Right forelimb (tissue), 1 donor: ENCODE data around the gene RHNO1.
"Not testable (repeated sequence)": the region's sequence is repeated elsewhere in the genome, so short reads cannot be mapped to it uniquely, and the experiment has no call there.

Source experiments
- DNase-seq: peaks from one replicate; pipeline ENCODE4 v3.0.0-alpha.2; 2018

The RHNO1 gene

GRCh38 chr12:2860170-2860569, 16.9 kb upstream of the RHNO1 start:
- no peak for DNase-seq

DNA sequence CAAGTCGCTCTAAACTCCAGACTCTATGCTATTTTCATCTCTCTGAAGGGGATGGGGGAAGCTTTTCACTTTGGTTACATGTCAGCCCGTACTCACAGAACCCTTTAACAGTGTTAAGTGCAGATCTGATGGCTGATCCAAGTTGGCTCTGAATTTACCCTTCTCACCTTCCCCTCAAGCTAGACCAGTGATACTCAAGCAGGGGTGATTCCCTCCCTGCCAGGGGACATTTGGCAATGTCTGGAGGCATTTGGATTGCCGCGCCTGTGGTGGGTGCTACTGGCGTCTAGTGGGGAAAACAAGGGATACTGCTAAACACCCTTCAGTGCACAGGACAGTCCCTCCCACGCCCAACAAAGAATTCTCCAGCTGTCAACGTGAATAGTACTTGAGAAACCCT, 14.1 kb upstream of the RHNO1 start:
- DNase-seq: no peak

DNA sequence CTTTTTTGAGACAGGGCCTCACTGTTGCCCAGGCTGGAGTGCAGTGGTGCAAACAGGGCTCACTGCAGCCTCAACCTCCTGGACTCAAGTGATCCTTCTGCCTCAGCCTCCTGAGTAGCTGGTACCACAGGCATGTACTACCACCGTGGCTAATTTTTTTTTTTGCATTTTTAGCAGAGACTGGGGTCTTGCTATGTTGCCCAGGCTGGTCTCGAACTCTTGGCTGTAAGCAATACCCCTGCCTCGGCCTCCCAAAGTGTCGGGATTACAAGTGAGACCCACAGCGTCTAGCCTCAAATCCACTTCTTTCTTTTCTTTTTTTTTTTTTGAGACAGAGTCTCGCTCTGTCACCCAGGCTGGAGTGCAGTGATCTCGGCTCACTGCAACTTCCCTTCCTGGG, 13.6 kb upstream of the RHNO1 start:
- not testable (repeated sequence) for DNase-seq

DNA sequence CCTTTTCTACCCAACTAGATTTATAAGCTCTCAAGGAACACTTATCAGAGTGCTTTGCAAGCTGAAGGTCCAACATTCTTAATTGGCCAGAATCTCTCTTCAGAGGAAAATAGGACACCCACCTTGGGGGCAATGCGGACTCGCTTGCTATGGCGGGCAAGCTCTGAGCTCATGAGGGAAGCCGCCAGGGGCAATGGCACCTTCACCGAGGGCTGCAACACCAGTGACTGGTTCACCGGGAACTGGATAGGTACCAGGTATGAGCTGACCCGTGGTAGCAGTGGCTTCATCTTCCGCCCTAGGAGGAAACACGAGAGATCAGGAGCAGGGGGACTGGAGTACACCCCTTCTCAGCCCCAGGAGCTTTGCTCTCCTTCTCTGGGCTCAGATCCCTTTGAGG, 12.8 kb upstream of the RHNO1 start:
- no peak for DNase-seq

DNA sequence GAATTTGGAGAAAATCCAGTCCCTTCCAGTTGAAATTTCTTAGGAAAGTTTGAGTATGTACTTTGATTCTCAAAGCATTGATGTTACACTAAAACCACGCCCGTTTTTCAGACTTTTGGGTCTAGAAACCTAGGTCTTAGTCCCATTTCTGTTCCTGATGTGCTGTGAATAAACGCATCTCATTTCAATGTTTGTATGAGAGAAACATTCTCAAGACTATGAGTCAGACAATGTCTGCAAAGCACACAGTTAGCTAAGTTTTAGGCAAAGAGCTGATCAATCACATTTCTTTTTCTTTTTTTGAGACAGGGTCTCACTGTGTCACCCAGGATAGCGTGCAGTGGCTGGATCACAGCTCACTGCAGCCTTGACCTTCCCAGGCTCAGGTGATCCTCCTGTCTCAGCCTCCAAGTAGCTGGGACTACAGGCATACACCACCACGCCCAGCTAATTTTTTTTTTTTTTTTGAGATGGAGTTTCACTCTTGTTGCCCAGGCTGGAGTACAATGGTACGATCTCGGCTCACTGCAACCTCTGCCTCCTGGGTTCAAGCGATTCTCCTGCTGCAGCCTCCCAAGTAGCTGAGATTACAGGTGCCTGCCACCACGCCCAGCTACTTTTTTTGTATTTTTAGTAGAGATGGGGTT, 7.9 kb upstream of the RHNO1 start:
- DNase-seq: not testable (repeated sequence)

GRCh38 chr12:2876431-2877046, 484 bp upstream of the RHNO1 start:
- DNase-seq: no peak

DNA sequence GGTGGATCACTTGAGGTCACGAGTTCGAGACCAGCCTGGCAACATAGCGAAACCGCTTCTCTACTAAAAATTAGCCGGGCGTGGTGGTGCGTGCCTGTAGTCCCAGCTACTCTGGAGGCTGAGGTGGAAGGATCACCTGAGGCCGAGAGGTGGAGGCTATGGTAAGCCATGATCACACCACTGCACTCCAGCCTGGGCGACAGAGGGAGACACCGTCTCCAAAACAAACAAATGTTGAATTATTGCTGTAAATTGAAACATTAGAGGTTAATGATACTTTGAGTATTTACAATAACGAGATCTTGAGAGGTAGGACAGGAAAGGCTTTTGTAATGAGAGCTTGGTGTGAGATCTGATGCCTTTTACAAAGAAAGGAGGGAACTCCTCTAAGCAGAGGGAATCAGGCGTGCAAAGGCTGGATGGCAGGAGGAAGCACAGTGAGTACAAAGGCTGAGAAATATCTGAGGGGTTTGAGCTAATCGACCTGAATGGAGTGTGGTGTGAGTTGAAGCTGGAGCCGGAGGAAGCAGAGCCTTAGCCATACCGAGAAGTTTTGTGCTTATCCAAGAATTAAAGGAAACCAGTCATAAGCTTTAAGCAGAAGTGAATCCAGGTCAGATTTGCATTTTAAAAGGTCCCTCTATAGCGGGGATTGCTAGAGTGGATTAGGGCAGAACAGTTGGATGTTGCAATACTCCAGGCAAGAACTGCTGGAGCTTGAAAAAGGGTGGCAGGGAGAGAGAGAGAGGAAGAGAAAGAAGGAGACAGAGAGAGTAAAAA, 1.1 kb downstream of the RHNO1 start:
- no peak for DNase-seq

- DNase-seq: no peak
These were observed 2.8 kb downstream of the RHNO1 start for GRCh38 chr12:2879853-2880252.

- DNase-seq: no peak
These were observed 7.8 kb downstream of the RHNO1 start for GRCh38 chr12:2884810-2885209.

DNA sequence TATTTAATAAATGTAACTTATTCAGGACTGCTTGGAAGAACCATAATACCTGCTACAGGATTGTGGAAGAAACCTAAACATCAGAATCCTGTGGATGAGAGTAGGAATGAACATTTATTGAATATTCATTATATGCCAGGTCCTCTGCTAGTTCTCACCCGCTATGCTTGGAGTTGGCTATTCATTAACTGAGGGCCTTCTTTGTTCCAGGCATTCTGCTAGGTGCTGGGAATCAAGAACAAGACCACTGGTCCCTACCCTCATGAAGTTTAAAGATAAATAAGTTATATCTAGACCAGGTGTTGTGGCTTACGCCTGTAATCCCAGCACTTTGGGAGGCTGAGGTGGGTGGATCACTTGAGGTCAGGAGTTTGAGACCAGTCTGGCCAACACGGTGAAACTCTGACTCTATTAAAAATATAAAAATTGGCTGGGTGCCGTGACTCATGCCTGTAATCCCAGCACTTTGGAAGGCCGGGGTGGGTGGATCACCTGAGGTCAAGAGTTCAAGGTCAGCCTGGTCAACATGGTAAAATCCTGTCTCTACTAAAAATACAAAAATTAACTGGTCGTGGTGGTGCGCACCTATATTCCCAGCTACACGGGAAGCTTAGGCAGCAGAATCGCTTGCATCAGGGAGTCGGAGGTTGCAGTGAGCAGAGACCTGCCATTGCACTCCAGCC, 9.9 kb downstream of the RHNO1 start:
- DNase-seq: no peak

- DNase-seq: no peak
These were observed 13.0 kb downstream of the RHNO1 start for GRCh38 chr12:2890001-2890387.

DNA sequence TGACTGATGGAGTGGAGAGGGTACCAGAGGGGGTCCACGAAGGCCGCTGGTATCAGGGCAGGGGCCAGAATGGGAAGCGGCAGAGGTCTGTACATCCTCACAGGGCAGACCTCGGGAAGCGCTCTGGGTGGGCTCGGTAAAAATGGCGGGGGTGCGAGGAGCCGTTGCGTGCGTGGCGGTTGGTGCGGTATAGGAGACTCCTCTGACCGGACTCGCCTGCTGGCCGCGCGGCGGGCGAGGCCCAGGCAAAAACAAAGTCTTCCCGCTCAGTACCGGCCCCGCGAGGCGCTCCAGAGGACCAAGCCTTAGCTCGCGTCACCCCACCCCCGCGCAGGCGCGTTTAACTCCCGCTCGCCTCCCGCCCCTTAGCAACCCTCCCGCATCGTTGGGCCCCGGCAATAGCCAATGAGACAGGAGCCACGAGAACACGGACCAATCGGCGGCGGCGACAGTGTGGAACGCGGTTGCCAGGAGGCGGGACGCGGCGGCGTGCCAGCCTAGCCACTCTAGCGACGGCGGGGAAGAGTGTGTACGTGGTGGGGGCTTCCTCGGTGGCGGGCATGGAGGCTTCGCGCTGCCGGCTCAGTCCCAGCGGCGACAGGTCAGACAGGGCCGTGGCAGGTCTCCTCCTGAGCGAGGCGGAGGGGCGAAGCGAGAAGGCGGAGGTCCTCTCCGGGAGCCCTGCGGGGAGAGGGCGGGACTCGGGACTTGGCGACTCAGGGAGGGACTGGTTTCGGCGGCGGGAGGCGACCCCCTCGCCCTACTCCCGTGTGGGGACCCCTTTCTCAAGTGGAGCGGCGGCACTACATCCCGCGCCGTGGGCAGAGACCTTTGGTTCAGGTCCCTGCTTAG, 13.6 kb downstream of the RHNO1 start, which contains the start of gene TULP3:
TULP3 (plus strand) TSS at position 504 of the 852 bp plus-strand sequence; CDS start at position 561, 57 bp downstream.
- DNase-seq: peak; percentile 100

GRCh38 chr12:2891240-2892053, 14.4 kb downstream of the RHNO1 start:
- DNase-seq: peak; percentile 81

DNA sequence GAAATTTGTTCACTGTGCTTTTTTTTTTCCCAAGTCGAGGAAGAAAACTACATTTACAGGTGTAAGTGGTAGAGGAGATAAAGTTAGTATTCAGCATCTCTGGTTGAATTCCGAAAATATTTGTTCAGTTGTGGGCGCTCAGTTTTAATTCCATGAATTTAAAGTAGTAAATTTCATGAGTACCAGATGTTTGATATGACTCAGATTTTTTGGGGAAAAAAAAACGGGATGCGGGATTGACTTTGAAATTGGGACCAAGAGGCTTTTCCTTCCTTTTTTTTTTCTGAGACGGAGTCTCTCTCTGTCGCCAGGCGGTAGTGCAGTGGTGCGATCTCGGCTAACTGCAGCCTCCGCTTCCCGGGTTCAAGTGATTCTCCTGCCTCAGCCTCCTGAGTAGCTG, 15.2 kb downstream of the RHNO1 start:
- no peak for DNase-seq

DNA sequence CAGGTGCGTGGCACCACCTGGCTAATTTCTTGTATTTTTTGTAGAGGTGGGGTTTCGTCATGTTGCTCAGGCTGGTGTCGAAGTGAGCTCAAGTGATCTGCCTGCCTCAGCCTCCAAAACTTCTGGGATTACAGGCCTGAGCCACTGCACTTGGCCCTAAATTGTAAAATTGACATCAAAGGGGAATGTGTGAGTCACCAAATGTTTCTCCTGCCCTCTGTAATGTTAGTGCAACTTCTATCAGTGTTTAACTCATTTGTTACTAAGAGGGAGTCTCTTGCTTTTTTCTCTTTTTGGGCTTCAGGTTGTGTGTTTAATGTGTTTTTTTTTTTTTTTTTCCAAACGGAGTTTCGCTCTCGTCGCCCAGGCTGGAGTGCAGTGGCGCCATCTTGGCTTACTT, 16.0 kb downstream of the RHNO1 start:
- no peak for DNase-seq

- DNase-seq: no peak
These were observed 18.0 kb downstream of the RHNO1 start for GRCh38 chr12:2895051-2895451.

- DNase-seq: no peak
These were observed 18.5 kb downstream of the RHNO1 start for GRCh38 chr12:2895511-2895910.

DNA sequence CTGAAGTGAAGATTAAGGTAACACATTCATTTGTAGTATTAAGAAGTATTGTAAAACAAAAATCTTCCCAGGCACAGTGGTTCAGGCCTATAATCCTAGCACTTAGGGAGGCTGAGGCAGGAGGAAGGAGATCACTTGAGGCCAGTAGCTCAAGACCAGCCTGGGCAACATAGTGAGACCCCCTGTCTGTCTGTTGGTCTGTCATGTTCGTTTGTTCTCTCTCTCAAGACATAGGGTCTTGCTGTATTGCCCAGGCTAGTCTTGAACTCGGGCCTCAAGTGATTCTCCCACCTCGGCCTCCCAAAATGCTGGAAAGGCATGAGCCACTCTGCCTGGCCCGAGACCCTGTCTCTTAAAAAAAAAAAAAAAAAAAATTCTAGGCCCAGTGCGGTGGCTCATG, 20.4 kb downstream of the RHNO1 start:
- no peak for DNase-seq

GRCh38 chr12:2900642-2901041, 23.6 kb downstream of the RHNO1 start:
- DNase-seq: no peak

GRCh38 chr12:2902272-2902880, 25.4 kb downstream of the RHNO1 start:
- no peak for DNase-seq

GRCh38 chr12:2904260-2904659, 27.2 kb downstream of the RHNO1 start:
- DNase-seq: no peak
